Mucosa of rectum (tissue), 2 donors: Measurements from ENCODE around the gene ASIC2.

Experiments used
- H3K27ac ChIP-seq, 2 donors: one replicate each; pipeline ENCODE4 v1.7.0; 2013; ENCODE audit warnings: inconsistent platforms in 2 of 2, low read depth in 2 of 2, low read length in 2 of 2
- H3K27me3 ChIP-seq, 2 donors: one replicate each; pipeline ENCODE4 v1.7.0; 2013; ENCODE audit warnings: low read length in 2 of 2; ENCODE audit not compliant: control insufficient read depth in 2 of 2, insufficient read depth in 2 of 2
- H3K36me3 ChIP-seq, 2 donors: one replicate each; pipeline ENCODE4 v1.7.0; 2013; ENCODE audit warnings: low read length in 2 of 2; ENCODE audit not compliant: control insufficient read depth in 2 of 2, insufficient read depth in 2 of 2
- H3K4me1 ChIP-seq, 2 donors: one replicate each; pipeline ENCODE4 v1.7.0; 2013; ENCODE audit warnings: low read length in 2 of 2, mild to moderate bottlenecking in 1 of 2; ENCODE audit not compliant: control insufficient read depth in 2 of 2, insufficient read depth in 2 of 2
- H3K4me3 ChIP-seq, 2 donors: one replicate each; pipeline ENCODE4 v1.7.0; 2013; ENCODE audit warnings: low read length in 2 of 2
- H3K9ac ChIP-seq, 2 donors: one replicate each; pipeline ENCODE4 v1.7.0; 2013; ENCODE audit warnings: low read length in 2 of 2, low read depth in 1 of 2, mild to moderate bottlenecking in 1 of 2
- H3K9me3 ChIP-seq, 2 donors: one replicate each; pipeline ENCODE4 v1.7.0; 2013; ENCODE audit warnings: low read length in 2 of 2; ENCODE audit not compliant: control insufficient read depth in 2 of 2
- donor health status: healthy.
- donor health status: Normal muscosa, but diverticular disease.

The ASIC2 gene

DNA sequence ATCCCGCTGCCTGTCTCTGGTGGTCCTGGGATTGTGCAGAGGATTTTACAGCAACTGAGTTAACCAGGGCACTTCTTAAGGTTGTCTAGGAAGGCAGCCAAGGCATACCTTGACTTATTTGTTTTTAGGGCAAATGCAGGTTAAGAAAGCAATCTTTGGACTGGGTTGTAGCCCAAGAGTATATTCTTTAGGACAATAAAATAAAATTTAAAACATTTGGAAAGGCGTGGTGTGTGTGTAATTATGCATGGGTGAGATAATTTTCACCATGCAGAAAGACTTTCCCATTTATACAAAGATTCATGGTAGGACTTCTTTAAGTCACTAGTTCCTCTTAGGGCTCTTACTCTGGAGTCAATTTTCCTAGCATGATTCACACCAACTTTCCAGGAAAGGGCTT is 208.3 kb downstream of the ASIC2 start:
- Histone ChIP-seq H3K4me1 (peaks cover 17 to 44% of the 10 kb centered on the region in 2 donors), H3K36me3 (no peaks in the 10 kb centered on the region), H3K9ac (no peak overlapping the region), H3K9me3 (no peaks in the 10 kb centered on the region), H3K27ac (peak overlapping the region; percentile 48 to 56), H3K4me3 (no peak overlapping the region), H3K27me3 (no peaks in the 10 kb centered on the region)

- Histone ChIP-seq H3K9ac (no peak overlapping the region), H3K9me3 (no peaks in the 10 kb centered on the region), H3K27me3 (no peaks in the 10 kb centered on the region), H3K4me1 (peaks cover 19 to 50% of the 10 kb centered on the region in 2 donors), H3K27ac (no peak overlapping the region), H3K4me3 (no peak overlapping the region), H3K36me3 (no peaks in the 10 kb centered on the region)
Measured at GRCh38 chr17:33082529-33083173, 210.4 kb downstream of the ASIC2 start.

DNA sequence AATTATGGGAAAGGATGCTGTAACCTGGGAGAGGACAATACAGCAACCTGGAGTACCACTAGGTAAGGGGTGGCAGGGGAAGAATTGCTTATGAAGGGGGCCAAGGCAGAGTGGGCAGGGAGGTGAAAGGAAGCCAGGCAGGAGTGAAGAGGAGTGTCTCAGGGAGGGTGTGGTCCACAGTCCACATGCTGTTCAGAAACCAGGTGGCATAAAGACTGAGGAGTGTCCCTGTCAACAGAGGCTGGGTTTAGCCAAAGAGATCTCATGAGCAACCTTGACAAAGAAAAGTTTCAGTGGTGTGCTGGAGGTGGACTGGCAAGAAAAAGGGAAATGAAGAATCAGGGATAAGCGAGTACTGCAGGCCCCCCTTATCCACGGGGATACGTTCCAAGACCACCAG is 213.0 kb downstream of the ASIC2 start:
- H3K9ac ChIP-seq: no peak overlapping the region
- no peak overlapping the region for H3K4me3 ChIP-seq
- H3K27ac ChIP-seq: peak overlapping the region in 1 of 2 donors; percentile 71
- H3K27me3 ChIP-seq: no peaks in the 10 kb centered on the region
- H3K4me1 ChIP-seq: peaks cover 13 to 28% of the 10 kb centered on the region in 2 donors
- H3K9me3 ChIP-seq: no peaks in the 10 kb centered on the region
- H3K36me3 ChIP-seq: no peaks in the 10 kb centered on the region

GRCh38 chr17:33079201-33079600 is 213.9 kb downstream of the ASIC2 start:
- Histone ChIP-seq H3K9ac (no peak overlapping the region), H3K36me3 (no peaks in the 10 kb centered on the region), H3K27ac (no peak overlapping the region), H3K4me1 (peaks cover 9 to 23% of the 10 kb centered on the region in 2 donors), H3K9me3 (no peaks in the 10 kb centered on the region), H3K4me3 (no peak overlapping the region), H3K27me3 (no peaks in the 10 kb centered on the region)

DNA sequence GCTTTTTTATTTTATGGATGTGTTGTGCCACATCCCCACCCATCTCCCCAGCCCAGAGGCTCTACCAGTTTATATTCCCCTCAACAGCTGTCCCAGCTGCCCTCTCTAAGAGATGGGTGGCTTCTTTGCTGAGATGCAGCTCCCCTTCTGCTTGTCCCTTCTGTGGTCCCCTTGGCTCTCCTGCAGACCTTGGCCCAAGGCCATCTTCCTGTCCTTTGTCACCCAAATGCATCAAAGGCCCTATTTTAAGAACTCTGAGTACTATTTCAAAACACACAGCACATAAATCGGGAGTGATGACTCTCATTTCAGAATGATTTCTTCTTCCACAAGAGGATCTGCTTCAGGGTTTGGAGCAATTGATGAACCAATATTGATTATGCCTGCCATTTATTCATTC is 216.1 kb downstream of the ASIC2 start:
- no peaks in the 10 kb centered on the region for H3K36me3 ChIP-seq
- H3K27ac ChIP-seq: no peak overlapping the region
- no peaks in the 10 kb centered on the region for H3K27me3 ChIP-seq
- H3K9me3 ChIP-seq: no peaks in the 10 kb centered on the region
- no peak overlapping the region for H3K9ac ChIP-seq
- no peak overlapping the region for H3K4me3 ChIP-seq
- H3K4me1 ChIP-seq: peaks cover 4 to 15% of the 10 kb centered on the region in 2 donors

GRCh38 chr17:33073416-33073815 is 219.7 kb downstream of the ASIC2 start:
- Histone ChIP-seq H3K4me3 (no peak overlapping the region), H3K9me3 (no peaks in the 10 kb centered on the region), H3K27ac (no peak overlapping the region), H3K36me3 (no peaks in the 10 kb centered on the region), H3K27me3 (no peaks in the 10 kb centered on the region), H3K9ac (no peak overlapping the region), H3K4me1 (no peaks in the 10 kb centered on the region)

DNA sequence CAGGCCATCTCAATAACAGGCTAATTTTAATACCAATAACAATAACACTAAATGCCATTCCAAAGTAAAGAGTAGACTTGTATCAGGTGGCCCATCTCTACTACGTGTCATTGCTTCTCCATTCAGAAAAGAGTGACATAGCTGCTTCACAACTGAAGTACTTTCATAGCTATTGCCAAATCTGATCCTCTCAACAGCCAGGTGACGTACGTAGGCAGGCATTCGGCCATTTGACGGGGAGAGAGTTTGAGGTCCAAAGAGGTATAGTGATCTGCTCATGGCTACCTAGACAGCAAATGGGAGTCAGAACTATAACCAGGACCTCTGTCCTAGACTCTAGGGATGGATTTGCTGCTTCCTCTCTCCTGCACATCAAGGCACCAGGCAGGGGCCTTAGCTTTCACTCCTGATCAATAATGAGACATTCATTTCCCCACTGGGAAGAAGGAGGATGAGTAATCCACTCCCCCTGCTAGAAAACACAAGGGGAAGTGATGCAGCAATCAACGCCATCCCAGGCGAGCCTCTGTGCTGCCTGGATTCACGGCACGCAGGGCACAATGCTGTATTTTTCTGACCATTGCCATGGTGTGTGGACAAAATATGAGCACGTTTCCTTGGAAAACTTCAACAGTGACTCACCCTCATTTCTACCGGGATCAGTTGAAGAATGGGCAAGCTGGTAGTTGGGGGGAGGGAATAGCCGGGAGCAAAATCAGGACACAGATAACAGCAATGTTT is 220.5 kb downstream of the ASIC2 start:
- Histone ChIP-seq H3K27ac (no peak overlapping the region), H3K4me1 (no peaks in the 10 kb centered on the region), H3K27me3 (no peaks in the 10 kb centered on the region), H3K4me3 (no peak overlapping the region), H3K36me3 (no peaks in the 10 kb centered on the region), H3K9ac (no peak overlapping the region), H3K9me3 (no peaks in the 10 kb centered on the region)

GRCh38 chr17:33071656-33072055 is 221.4 kb downstream of the ASIC2 start:
- H3K9me3 ChIP-seq: no peaks in the 10 kb centered on the region
- H3K36me3 ChIP-seq: no peaks in the 10 kb centered on the region

DNA sequence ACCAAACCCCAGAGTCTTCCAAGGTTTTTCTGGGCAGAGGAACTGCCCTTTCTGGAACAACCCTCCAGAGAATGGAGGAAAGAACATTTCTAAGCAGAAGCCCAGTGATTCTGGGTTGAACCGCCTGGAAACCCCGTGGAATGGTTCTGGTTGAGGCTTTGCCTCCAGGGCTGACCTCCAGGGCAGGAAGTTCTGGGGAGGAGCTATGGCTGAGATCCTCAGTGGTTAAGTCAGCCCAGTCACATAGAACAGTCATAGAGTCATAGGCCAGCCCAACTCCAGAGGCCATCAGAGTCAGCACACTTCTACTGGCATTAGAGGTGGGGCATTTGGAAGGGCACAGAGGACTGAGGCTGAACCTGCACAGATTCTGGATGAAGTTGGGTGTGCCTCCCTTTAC is 235.5 kb downstream of the ASIC2 start:
- H3K27ac ChIP-seq: no peak overlapping the region
- H3K4me3 ChIP-seq: no peak overlapping the region
- H3K4me1 ChIP-seq: peaks cover 0 to 3% of the 10 kb centered on the region in 2 donors
- no peaks in the 10 kb centered on the region for H3K9me3 ChIP-seq
- H3K27me3 ChIP-seq: no peaks in the 10 kb centered on the region
- no peak overlapping the region for H3K9ac ChIP-seq
- H3K36me3 ChIP-seq: no peaks in the 10 kb centered on the region

More at GRCh38 chr17:33071656-33072055, 221.4 kb downstream of the ASIC2 start:
- Histone ChIP-seq H3K4me3 (no peak overlapping the region), H3K27me3 (no peaks in the 10 kb centered on the region), H3K27ac (no peak overlapping the region), H3K4me1 (no peaks in the 10 kb centered on the region), H3K9ac (no peak overlapping the region)

GRCh38 chr17:33056399-33057146 is 236.5 kb downstream of the ASIC2 start:
- Histone ChIP-seq H3K27me3 (no peaks in the 10 kb centered on the region), H3K9ac (no peak overlapping the region), H3K27ac (no peak overlapping the region), H3K36me3 (no peaks in the 10 kb centered on the region), H3K4me3 (no peak overlapping the region), H3K9me3 (no peaks in the 10 kb centered on the region), H3K4me1 (peaks cover 0 to 3% of the 10 kb centered on the region in 2 donors)
